Activated CD4-positive, CD25-positive, alpha-beta regulatory T cell (primary cell): ENCODE results near the gene INSL3.

ENCODE experiments used
- DNase-seq, 4 experiments: peaks; one replicate each; lab custom pipeline; 2025; lab: John Stamatoyannopoulos, UW

The INSL3 gene

DNA sequence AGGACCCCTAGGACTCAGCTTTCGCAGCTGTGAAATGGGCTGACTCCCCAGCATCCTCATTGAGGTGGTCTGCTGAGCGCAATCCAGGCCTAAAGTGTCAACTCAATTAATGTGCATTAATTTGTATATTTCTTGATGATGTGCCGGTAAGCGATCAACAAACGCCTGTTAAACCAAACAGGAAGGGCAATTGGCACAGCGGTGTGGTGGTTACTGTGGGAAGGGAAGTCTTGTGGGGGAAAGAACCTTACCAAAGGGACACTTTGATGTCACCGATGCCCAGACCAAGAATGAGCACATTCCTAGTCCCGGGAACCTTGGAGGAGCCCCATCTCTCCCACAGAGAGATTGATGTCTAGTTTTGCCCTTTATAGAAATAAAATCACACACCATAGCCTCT lies 24.8 kb upstream of the INSL3 start:
- DNase-seq = no peak

- DNase-seq = no peak
These were observed 22.7 kb upstream of the INSL3 start for GRCh38 chr19:17843908-17844490.

DNA sequence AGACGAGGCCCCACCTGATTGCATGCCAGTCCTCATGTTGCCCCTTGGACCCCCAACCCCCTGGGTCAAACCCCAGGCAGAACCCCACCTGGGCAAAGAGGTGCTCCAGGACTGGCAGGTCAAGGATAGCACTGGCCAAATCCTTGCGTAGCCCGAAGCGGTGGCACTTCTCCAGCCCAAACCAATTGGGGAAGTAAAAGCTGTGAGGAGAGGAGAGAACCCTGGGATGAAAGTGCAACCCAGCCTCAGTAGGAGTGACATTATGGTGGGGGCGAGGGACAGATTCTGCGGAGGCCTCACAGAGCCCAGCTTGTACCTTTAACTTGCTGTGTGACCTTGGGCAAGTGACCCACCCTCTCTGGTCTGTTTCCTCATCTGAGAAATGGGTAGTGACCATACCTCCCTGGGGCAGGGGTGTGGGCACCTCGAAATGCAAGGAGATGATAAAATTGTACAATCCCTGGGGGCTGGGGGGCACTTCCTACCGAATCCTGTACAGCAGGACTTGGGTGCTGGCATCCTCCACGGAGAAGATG lies 22.0 kb upstream of the INSL3 start:
- DNase-seq = no peak

- no peak for DNase-seq
These were observed 21.5 kb upstream of the INSL3 start for GRCh38 chr19:17842663-17843291.

DNA sequence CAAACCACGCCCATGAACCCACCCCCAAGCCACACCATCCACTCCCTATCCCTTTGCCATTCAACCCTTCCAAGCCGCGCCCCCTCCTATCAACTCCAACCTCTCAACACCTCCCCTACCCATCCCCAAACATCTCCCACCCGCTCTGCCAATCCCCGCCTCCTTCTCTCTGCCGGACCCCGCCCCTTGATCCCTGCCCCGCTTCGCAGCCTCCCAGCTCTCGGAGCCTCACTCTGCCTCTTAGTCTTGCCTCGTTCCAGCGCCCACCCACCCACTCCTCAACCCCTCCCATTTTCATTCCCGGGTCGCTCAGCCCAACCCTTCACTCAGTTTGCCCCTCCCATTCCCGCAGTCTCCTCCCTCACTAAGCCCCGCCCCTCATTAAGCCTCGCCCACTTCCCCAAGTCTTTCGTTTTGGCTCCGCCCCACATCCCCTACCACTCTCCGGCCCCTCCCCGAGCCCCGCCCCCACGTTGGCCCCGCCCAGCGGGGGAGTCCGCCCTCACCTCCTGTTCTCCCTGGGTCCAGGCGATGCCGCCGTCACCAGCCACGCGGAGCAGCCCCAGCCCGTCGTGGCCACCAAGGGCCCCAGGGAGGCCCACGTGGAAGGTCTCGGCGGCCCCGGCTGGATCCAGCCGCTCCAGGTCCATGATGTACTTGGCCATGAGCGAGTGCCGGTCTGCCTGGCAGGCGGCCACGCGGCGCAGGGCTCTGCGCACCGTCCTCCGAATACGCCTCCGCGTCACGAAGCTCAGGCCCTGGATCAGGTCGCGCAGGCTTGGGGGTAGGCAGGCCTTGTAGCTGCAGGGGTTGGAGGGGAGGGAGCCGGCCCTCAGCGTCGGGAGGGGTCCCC lies 20.7 kb upstream of the INSL3 start:
- DNase-seq = peak in 3 of 4 experiments; percentile 20 to 33 (median 21)

DNA sequence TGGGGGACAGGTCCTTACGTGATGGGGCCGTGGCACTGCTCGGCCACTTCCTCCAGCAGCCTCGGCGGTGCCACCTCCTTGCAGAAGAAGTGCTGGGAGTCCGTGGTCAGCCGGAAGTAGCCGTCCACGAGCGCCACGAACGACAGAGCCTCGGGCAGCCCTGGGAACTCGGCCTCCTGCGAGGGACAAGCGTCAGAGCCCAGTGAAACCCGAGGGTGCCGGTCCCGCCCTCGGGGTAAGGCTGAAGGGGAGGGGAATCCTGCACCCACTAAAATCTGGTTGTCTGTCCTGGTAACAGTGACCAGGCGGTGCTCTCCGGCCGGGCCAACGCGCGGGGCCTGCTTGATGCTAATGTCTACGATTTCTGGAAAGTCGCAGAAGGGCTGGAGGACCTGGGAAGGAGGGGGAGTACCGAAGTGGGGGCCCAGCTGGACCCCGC lies 20.1 kb upstream of the INSL3 start:
- DNase-seq = no peak

DNA sequence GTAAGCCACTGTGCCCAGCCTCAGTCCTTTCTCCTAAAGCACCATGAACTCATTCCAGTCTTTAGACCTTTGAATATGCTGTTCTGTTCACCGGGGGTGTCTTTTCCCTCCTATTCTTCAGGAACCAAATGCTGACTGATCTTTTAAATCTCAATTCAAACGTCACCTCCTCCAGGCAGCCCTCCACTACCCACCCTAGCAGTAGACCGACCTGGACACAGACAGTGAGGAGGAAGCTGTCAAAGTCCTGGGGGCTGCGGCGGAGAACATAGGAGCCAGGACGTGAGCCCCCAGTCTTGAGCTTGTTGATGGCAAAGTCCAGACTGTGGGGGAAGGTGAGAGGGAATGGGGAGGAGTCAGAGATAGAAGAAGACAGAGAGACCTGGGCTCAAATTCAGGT lies 18.7 kb upstream of the INSL3 start:
- DNase-seq = no peak

DNA sequence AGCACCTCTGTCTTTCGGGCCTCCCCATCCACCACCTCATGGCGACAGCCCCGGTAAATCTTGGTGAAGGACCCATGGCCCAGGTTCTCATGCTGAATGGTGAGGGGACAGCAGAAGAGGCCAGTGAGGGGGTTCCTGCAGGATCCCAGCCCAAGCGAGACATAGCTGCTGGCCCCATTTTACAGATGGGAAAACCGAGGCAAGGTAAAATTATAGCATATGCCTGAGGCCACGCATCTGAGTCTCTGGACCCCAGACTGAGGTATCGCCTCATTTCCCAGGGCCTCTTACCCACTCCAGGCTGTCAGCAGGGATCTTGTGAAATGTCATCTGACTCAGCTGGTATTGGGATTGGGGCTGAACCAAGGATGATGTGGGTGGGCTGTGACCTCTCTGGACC lies 16.7 kb upstream of the INSL3 start:
- no peak for DNase-seq

DNA sequence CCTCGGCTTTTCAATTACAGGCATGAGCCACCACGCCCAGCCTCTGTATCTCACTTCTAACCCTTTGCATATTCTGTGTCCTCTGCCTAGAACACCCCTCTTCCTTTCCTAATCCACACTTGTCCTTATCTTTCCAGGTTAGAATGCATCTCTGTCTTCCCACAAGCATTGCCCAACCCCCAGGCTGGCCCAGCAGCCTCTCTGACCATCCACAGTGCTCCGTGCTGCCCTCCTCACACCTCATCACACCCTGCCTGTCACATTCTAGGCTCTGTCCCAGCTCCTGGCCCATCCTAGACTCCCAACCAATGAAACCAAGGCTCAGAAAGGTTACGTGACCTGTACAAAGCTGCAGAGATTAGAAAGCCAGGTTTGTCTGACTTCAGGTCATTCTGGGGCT lies 15.2 kb upstream of the INSL3 start:
- no peak for DNase-seq

- DNase-seq = no peak
These were observed 14.1 kb upstream of the INSL3 start for GRCh38 chr19:17835182-17836006.

DNA sequence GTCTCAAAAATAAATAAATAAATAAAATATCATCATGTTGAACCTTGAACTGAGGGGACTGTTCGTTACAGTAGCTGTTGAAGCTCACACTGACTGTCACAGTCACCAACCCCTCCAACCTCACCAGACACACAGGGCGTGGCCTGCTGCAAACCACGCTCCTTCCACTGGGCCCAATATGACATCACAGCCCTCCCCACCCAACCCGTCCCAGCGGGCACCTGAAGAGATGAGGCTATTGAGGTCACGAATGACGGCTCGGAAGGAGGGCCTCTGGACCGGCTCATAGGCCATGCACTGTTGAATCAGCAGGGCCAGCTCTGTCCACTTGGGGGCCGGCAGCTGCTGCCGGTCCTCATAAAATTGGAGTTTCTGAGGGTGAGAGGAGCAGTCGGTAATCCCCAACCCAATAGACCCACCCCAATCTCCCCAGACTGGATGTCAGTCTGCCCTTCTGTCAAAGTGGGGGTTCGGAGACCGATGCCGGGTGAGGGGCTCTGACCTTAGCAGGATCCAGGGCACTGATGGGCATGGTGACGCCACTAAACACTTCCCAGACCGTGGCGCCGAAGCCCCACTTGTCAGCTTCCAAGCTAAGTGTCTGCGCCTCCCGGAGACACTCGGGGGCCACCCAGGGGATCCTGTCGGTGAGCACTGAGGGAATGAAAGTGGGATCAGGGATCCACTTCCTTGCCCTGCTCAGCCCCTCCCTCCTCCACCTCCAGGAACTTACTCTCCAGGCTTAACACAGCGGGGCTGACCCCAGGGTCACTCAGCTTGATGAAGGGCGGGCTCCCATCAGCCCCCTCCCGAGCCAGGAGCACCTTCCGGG lies 13.2 kb upstream of the INSL3 start:
- DNase-seq = no peak

DNA sequence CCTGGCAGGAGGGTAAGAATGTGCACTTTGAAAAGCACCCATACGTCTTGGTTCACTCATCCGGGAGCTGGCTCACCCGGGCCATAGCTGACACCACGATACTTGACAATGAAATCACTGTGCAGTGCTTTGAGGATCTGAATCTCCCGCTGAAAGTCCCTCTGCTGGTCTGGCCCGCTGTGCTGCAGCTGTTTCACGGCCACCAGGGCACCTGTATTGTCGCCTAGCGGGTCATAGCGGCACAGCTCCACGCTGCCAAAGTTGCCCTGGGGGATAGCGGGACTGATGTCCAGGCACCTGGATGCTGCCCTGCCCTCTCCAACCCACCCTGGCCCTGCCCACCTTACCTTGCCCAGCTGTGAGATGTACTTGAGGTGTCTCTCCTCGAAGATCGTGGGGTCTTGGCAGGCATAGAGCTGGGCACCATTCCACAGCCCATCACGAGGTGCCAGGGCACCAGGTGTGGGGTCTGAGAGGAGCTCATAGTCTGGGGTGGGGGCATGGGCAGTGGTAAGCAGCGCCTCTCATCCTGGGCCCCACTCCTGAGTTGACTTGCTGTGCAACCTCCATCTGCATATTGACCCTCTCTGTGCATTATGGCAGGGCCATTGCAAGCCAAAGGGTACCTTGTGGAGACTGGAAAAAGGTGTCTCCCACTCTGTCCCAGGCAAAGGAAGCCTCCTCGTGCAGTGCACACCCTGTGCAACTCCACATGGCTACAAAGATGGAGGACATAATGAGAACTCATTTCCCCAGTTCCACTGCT lies 11.3 kb upstream of the INSL3 start:
- DNase-seq = no peak

DNA sequence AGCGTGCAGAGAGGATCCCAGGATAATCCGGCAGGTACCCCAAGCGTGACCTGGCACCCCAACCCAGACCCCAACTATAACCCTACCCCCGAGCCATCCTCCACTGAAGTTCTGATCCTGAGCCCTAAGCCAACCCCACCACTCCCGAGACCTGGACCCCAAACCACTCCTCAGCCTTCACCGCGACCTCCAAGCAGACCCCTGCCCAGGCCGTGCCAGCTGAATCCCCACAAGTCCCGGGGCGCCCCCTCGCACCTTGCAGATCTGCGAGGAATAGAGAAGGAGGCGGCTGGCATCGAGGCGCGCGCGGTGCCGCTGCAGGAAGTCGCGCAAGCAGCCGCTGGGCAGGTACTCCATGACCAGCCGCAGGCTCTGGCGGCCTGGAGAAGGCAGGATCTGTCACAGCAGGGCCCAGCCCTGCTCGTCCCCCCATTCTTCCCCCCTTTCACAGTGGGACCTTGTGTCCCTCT lies 10.1 kb upstream of the INSL3 start:
- DNase-seq = no peak

DNA sequence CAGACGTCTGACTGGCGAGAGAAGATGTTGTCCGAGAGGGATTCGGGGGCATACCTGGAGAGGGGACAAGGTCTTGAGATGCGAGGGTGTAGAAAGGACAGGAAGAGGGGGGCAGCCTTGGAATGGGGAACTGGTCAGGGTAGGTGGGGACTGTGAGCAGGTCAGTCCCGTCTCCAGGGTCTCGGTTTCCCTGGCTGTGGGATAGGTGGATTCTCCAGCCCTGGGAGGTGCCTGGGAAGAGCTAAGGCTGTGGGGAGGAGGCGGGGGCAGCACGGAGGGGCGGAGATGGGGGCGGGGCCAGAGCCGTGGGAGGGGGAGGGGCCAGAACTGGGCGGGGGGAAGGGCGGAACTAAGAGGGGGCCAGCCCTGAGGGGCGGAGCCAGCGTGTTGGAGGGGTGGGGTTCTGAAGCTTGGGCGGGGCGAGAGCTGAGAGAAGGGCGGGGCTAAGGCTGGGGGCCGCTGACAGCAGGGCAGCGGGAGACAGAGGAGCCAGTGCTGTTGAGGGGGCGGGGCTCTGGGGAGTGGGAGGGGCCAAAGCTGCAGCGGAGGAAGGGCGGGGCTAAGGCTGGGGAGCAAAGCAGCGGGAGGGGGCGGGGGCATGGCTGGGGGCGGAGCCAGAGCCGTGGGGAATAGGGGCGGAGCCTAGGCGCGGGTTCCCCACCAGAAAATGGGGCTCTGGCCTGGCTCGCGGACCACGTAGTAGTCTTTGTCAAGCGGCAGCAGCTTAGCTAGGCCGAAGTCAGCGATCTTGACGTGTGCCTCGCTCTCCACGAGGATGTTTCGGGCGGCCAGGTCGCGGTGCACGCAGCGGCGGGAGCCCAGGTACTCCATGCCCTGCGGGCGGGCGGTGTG lies 9.5 kb upstream of the INSL3 start:
- no peak for DNase-seq

- DNase-seq = no peak
These were observed 8.7 kb upstream of the INSL3 start for GRCh38 chr19:17829855-17830566.

DNA sequence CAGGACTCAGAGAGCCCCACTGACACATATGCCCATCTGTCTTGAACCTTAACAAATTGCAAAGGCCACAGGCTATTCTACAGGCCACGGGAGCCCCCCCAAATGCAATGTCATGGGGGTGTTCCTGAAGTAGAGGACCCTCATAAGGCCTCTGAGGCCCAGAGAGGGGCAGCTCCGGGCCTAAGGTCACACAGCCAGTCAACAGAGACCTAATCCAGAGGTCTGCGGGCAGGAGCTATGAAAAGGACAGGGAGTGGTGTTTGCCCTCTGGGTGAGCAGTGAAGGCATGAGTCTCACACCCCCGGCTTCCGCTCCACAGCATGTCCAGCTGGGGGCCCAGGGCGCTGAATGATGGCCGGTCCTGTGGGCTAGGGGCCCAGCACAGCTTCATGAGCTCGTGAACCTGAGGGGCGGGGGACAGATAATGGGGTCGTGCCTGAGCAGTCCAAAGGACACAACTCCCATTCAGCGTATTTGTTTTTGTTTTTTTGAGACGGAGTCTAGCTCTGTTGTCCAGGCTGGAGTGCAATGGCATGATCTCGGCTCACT lies 5.3 kb upstream of the INSL3 start:
- no peak for DNase-seq

DNA sequence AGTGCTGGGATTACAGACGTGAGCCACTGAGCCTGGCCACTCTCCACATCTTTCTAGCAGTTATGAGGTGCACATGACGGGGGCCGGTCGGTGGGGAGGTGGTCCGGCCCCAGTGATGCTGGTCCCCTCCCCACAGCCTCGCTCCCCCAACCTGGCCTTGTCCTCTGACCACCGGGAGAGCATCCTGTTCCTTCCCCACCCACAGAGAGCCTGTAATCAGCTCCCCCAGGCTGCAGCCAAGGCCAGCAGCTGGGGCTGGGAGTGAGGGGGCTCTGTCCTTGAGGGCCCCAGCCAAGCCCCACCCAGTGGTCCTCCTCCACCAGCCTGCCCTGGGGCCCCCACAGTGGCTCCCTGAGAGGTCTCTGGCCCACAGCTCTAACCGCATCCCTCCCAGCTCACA lies 3.0 kb upstream of the INSL3 start:
- DNase-seq = no peak

GRCh38 chr19:17817668-17818363 lies 3.5 kb downstream of the INSL3 start:
- no peak for DNase-seq
